Measurements from ENCODE around the gene ERF.

GRCh38 chr19:42278452-42279154 is 23.7 kb upstream of the ERF start:
- TF ChIP-seq CTCF (IDR thresholded peaks at IDR 0.05) (no peak), EZH2 (IDR thresholded peaks at IDR 0.05; ENCODE audit: borderline replicate concordance, insufficient read depth, low read depth, low read length, poor library complexity, severe bottlenecking) (no peak)

All from B cell (primary cell).